GM21390 (cell line): Measurements from ENCODE around the gene RIIAD1.

Experiments used
- ATAC-seq: cut with Tn5 transposase; IDR thresholded peaks from one replicate; pipeline ENCODE4 v1.9.1; 2021; ENCODE audit not compliant: unreplicated experiment

Gene RIIAD1

DNA sequence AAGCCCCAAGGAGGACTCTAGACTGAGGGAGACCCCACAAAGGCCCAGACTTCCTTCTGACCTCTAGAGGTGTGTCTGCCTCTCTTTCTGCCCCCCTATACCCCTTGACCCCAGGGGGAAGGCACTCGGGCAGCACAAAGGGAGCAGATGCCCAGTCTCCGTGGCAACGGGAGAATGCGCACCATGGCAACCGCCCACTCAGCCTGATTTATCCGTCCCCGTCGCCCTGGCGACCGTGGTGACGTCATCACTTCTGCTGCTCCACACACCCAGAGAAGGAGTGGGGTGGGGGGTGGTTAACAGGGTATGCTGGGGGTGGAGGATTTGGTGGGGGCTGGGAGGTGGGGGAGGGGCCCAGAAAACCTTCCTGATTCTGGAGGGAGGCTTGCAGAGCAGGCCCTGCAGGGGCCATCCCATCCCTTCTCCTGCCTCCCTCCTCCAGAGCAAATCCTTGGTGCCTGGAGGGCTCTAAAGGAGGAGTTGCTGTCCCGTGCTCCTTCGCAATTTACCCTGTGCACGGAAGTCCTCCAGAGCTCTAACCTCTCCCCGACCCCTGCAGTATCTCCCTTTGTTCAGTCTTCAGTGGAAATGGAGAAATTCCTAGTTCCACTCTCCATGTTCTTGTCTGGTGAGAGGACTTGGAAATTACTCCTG lies 11.0 kb upstream of the RIIAD1 start:
- ATAC-seq = no peak

DNA sequence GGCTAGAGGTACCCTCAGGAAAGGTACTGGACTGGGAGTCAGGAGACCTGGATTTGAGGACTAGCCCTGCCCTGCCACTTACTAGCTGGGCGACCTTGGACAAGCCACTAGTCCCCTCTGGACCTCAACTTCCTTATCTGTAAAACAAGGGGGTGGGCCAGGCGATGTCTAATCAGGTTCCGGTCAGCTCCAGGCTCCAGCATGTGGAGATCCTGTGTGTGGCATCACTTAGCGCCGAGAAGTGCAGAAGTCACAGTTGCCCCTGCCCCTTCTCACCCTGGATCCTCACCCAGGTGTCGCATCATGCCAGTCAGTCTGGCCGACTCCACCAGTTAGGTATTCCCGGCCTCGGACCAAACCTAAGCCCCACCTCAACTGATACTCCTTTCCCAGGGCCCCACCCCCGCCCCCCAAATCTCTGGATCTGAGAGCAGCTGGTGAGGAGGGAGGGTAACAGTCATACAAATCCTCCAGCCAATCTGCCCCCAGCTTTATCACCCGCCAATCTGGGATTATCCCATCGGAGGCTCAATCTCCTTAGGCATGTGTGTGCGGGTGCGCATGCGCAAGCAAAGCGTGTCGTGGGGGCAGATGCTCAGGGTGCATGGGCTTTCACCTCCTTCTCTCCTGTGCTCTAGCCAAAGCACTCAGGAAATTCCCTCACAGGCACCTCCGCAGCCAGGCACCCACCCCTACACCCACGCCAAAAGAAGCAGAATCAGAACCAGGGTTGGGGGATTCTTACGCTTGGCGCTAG lies 10.1 kb upstream of the RIIAD1 start:
- no peak for ATAC-seq

DNA sequence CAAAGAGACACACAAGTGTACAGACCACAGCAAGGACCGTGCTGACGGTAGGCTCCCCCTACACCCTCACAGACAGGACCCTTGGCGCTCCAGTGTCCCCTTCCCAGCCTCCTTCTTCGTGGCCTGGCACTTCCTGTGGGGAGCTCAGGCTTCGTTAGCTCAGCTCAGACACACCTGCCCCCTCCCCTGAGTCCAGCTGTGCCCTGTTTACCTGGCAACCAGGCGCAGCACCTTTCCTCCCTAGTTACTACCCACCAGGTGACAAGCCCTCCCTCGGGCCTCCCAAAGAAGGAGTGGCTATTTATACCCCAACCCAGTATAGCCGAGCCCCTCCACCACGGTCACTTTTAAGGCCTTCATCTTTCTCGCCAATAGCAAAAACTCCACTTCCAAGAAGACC lies 9.4 kb upstream of the RIIAD1 start:
- ATAC-seq = no peak

DNA sequence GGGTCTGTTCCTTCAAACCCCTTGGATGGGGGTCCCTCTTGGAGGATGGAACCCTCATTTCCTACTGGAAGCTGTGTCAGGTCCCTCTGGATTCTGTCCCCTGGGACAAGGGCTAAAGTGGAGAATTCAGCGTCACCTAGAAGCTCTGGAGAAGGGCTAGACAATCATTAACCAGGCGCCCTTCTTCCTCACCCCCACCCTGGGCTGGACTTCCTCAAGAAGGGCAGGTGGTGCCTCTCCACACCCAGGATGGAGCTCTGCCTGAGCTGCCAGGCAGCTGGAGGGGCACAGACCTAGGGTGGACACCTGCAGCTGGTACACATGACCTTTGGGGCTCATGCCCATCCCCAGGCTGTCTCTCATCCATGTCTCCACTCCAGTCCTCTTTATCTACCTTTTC lies 8.3 kb upstream of the RIIAD1 start:
- no peak for ATAC-seq

DNA sequence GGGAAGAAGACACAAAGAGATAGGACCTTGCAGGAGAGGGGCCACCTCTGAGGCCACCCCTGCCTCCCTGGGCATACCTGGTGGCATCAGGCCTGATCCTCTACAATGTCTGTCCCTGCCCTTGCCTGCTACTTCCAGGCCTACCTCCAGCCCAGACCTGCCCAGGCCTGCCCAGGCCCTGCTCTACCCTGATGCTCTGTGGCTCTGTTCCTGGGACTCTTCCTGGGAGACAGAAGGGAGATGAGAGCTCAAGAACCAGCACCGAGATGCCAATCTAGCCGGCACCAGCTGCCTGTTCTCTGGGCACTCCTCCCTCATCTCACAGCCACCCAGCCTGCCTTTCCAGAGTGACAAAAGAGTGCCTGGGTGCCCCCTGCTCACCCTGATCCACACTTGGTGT lies 7.4 kb upstream of the RIIAD1 start:
- ATAC-seq = no peak

DNA sequence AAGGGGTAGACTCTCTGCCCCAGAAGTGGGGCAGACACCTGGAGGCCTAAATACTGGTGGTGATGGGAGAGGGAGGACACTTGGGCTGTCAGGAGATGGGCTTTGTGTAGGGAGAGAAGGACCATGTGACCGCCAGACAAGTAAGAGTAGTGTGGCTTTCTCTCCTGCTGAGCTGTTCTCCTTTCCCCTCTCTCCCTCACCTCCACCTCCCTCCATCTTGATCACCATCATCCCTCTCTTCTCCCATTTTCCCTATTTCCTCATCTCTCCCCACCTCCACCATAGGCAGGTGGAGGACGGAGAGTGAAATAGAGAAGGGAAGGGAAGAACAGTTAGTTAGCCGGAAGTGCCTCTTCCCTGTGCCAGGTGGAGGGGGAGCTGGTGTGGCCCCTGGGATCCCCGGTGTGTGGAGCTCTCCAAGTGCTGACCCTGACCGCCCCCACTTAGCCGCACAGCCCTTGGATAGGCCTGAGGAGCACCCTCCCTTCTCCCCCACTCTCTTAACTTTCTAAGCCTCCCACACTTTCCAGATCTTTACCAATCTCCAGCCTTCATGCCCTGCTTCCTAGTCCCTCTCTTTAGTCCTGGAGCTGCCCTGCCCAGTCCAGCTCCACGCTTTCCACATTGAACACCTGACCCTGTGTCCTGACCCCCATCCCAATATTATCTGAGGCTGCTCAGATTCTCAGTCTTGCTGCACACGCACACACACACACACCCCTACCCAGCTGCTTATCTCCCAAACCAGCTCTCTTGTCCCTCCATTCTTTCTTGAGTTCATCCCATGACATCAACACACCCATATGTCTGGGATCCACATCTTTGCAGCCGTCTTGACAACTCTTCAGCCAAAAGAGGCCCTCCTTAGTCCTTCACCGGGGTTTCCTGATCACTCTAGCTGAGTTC lies 6.2 kb upstream of the RIIAD1 start:
- ATAC-seq = no peak

DNA sequence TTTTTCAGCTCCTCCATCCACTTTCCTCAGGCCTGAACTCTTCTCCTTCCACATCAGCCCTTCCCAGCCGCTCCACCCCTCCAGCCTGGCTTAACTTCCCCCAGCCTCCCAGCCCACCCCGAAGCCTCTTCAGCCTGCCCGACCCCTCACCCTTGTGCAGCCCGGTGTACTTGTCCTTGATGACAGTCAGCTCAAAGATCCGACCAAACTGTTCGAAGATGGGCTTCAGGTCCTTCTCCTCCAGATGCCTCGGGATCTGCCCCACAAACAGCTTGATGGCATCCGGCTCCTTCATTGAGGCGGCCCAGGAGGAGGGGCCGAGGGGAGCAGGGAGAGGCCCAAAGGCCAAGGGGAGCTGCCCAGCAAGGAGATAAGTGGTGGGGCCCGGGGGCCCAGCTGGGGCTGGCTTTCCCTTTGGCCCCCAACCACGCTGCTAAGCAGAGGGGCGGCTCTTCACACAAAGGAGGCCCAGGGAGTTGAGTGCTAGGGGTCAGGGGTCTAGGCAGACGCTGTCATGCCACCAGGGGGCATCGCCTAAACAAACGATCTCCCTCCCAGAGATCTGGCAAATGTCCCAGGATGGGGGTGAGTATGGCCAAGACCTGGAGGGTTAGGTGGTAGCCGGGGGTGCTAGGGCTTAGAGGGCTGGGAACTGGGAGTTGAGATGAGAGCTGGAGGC lies 5.5 kb upstream of the RIIAD1 start:
- no peak for ATAC-seq

DNA sequence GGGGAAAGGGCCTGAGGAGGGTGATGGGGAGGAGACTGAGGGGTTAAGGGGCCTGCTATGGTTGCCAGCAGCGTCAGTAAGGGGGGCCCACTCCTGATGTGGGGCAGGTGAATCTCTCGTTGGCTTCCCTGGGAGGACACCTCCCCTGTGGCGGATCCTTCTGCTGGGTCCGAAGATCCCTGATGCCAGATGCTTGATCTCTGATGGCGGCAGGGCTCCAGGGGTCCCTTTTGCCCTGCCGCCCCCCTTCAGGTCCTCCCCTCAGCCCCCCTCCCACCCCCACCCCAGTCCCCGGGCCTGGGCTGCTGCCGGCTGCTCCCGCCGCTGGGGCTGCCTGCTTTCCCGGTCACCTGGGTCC lies 4.9 kb upstream of the RIIAD1 start:
- ATAC-seq = no peak

DNA sequence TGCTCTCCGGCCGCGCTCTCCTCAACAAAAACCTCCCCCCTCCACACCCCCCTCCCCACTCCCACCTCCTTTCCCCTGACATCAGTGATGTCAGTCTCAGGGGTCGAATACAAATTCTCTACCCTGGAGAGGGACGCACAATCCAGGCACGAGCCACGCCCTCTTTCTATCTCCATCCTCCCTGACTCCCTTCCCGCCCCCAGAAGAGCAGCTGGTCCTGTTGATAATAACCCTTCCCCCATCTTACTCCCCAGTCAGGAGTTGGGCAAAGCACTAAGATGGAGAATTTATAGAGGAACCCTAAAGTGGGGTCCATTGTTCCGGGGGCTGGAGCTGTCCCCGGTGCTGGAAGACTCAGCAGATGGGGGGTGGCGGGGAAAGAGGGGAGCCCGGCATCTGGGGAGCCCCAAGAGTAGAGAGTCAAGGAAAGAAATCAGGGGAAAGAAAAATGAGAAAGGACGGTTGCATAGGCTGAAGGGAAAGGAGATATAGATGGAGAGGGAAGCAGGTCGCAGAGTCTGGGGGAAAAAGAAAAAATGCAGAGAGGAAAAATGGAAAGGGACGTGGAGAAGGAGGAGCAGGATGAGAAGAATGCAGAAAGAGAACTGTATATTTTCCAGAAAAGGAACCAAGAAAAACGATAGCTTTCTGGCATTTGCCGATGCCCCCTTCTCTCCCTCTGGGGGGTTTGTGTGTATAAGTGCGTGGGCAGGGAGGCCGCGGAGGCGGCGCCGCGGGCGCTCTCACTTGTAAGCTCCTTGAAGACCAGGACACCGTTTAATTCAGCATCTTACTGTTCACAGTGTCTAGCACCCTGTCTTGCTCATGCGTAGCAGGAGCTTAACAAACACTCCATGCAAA lies 4.3 kb upstream of the RIIAD1 start, which contains the start of gene CELF3:
CELF3 (minus strand) TSS at position 33 of the 861 bp plus-strand sequence. CDS start 783 bp downstream, outside the sequence.
- no peak for ATAC-seq

DNA sequence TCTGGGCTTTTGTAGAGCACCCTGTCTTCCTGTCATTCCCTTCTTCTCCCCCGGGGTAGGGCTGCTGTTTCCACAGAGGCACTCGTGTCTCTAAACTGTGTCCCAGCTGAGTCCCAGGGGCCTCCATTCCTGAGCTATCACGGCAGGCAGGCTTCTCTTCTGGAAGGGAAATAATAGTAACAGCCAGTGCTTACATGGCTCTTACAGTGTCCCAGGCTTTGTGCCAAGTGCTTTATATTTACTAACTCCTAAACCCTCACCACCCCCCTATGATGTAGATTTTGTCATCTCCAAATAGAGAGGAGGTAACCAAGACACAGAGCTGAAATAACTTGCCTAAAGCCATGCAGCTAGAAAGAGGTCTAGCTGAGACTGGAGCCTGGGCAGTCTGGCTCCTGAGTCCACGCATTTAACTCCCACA lies 3.3 kb upstream of the RIIAD1 start:
- ATAC-seq = no peak

DNA sequence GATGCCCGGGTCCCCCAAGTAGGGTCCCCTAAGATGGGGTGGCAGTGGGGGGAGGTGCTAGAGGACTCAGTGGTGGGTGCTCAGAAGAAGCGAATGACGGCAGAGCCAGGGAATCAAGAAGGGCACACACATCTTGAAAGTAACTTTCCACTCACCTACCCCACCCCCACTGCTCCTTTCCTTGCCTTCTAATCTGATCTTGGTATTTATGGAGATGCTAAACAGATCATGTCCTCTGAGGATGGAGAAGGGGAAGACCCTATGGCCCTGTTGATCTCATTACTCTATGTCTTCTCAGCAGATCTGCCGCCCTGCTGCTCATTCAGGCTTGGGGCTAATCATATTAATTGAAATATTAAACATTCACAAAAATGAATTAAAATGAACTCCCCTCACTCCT lies 2.7 kb upstream of the RIIAD1 start:
- ATAC-seq = no peak

DNA sequence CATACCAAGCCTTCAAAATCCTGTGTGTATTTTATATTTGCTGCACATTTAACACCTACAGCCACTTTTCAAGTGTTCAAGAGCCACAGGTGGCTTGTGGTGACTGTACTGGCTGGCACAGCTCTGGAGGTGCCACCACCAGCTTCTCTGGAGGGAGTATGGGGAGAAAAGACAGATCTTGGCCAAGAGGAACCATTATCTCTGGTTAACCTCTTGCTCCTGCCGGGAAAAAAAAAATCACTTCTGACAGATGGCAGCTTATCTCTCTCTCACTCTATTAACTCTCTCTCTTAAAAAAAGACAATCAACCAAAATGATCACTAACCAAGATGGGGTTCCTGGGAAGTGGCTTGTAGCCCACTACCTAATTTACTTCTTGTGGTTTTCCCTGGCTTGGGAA lies 1.2 kb upstream of the RIIAD1 start:
- no peak for ATAC-seq

DNA sequence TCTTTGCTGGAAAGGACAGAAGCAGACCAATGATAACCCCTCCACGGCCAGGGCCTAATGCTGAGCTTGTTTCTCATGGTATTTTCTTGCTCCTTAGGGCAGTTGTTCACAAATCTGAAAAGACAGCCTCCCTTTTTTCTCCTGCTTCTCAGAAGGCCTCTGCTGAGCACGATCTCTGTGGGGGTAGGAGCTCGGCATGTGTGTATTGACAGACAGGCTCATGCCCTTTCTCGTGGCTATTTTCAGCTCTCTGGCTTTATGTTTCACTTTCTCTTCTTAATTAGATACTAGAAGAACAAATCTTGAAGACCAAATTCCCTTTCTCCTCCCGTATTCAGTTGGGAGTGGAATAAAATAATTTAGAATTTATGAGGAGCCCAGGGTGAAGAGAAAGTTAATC lies 768 bp upstream of the RIIAD1 start:
- no peak for ATAC-seq

DNA sequence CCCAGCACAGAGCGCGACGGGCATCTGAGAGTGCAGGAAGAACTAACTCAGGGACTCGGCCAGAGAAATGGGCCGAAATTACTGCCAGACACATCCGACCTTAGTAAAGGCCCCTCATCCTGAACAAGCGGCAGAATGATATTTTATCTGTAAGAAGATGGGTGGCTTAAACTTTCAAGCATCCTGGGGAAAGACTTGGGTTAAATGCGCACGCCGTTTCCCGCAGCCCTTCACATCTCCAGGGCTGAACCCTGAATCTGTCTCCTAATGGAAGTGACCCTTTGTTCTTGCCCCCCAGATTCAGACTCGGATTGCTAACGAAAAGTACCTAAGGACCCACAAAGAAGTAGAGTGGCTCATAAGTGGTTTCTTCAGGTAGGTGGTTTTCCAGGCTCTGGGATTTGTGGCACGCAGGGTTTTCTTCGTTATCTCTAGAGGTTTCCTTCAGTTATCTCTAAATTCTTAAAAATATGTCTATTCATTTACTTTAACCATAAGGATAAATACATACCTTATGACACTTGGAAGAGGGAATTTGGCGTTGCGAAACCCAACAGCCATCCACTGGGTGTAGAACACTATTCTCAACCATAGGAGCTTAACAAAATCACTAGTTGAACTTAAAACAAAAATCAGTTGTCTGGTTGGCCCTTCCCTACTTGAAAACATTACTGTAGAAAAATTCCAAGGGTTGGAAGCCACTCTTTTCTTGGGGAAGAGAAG lies 627 bp downstream of the RIIAD1 start:
- ATAC-seq = no peak

DNA sequence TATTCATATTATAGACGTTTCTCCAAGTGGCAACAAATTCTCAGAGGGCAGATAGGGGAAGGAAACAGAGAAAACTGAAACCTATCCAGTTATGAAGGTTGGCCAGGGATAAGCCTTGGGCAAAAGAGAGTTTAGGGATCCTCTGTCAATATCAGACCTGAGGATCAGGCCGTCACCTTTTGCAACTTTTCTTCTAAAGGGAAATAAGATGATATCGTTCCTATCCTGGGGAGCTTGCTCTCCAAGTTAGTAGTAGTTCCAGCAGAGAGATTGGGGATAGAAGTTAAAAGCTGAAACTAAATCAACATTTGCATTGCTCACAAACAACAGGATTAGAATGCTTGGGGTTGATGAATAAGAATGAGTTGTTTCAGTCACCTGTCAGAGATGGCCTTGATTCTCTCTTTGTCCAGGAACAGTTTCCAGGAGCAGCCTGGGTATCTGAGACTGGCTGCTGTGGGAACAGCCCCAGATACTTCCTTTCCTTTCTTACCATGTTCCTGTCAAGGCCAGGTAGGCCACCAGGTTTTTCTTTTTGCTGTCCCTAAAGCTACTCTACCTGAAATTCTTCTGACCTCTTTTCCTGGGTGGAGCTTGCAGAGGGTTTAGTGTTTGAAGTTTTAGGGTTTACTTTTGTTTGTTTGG lies 2.5 kb downstream of the RIIAD1 start:
- ATAC-seq = no peak

DNA sequence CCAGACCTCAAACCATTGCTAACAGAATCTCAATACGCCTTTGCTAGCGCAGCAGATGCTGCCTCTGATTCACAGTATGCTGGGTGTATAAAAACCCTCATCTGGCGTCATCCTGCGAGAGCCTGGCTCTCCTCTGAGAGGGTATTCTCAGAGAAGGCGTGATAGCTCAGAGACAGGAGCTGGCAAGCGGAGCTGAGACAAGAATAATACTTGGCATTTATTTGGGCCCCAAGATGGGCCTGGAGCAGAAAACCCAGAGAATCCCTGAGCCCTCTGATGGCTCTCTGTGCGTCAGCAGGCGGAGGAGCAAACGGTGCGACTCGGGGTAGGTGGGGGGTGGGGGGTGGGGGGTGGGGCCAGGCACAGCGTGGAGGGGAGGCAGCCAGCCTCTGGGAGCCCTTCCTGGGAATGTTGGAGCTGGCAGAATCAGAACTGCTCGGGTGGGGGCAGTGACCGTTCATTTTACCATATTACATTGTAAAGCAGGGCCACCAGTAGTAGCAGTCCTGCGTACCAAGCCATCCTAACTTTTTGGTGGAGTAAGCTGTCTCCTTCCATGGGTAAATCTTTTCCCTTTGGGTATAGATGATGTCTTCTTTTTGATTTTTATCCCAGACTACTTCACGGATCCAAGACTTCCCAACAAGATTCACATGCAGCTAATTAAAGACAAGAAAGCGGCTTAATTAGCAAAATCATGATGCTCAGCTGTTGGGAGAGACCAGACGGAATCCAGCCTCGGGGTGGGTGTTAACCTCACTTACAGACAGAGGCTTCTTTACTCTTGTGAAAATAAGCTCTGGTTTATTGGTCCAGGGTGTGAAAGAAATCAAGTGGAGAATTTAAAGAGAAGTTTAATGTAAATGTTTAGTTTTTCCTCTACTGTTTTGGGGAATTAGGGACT lies 7.1 kb downstream of the RIIAD1 start:
- no peak for ATAC-seq

DNA sequence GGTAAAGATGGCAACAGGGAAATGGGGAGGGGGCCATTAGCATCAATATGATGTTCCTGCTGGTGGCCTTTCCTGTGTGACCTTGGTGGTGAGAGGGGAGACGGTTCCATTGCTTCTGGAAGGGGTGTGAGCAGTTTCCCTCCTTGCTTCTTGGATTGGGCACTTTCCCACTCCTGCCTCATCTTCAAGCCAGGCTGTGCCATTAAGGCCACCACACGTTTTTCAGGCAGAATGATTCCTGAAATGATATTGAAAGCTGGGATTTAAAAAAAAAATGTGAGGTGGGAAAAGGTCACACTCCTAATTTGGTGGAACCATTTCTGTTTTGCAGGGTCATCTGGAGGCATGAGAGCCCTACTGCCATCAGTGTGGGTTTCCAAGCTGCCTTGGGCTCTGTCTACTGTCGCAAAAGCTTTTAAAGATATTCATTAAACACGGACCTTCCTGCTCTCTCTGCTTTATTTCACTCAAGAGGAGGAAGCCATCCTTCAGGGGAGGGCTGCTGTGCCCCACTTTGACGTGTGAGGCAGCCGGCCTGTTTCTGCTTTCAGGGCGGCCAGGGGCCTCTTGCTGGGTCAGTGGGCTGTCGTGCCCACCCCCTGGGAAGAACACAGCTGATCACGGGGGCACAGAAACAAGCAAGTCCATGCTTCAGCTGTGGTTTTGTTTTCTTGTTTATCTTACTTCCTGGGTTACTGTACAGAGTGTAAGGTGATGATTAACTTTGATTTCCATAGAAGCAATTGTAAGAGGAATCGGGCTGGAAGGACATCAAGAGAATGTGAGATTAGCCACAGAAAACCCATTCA lies 8.0 kb downstream of the RIIAD1 start:
- no peak for ATAC-seq
